ENCODE results near the gene NDUFB5. TPM values are rescaled to one million over a fixed set of nuclear protein-coding genes. Genes with fewer than 3 reads are reported as not detected.

NDUFB5 gene
- total and polyA plus RNA-seq, 3 donors from 2014 or later, result 70.4 to 138 (median 88.1) TPM

DNA sequence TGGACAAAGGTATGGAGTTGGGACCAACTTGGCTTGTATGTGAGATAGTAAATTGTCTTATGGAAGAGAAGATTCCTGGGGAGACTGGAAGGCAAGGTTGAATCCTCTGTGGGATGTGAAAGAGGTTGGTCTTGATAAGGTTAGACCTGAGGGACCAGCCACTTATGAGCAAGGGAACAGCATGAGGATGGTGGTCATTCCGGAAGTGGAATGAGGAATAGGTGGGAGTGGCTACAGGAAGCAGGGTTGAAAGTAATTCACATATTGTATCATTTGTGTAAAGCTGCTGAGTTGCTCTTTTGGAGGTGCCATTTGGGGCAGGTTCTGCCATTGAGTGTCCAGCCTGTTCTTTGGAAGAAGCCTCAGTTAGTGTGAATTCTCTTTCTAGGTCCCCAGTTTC, 61.4 kb downstream of the NDUFB5 start:
- H3K27me3 ChIP-seq, result no peaks in the 10 kb centered on the region
- H3K9me3 ChIP-seq, result no peaks in the 10 kb centered on the region
- intact Hi-C loops (cut with DNase I; ENCODE audit: low total_unique reads), result no loop called here
- peaks cover 45% of the 10 kb centered on the region for H3K4me1 ChIP-seq
- TF ChIP-seq POLR2A (IDR thresholded peaks at IDR 0.05), result no peak
- WGBS, 2 donors, result 45 to 47% methylated on average over 1 of the region's 1 CpG
- H3K4me3 ChIP-seq, result no peak overlapping the region
- no peak for DNase-seq
- no peaks in the 10 kb centered on the region for H3K36me3 ChIP-seq (ENCODE audit: low read depth, missing control alignments)
- peak overlapping the region in 1 of 2 donors; percentile 56 for H3K27ac ChIP-seq

GRCh38 chr3:179666436-179667035, 61.9 kb downstream of the NDUFB5 start:
- DNase-seq, result peak; percentile 78
- no peaks in the 10 kb centered on the region for H3K9me3 ChIP-seq
- no peaks in the 10 kb centered on the region for H3K27me3 ChIP-seq
- 34 to 50% methylated on average over 6 to 8 of the region's 8 CpGs for WGBS, 2 donors
- intact Hi-C loops (cut with DNase I; ENCODE audit: low total_unique reads), result no loop called here
- no peak overlapping the region for H3K4me3 ChIP-seq
- no peaks in the 10 kb centered on the region for H3K36me3 ChIP-seq (ENCODE audit: low read depth, missing control alignments)
- peaks cover 45% of the 10 kb centered on the region for H3K4me1 ChIP-seq
- TF ChIP-seq CTCF (IDR thresholded peaks at IDR 0.05) (no peak), POLR2A (IDR thresholded peaks at IDR 0.05) (no peak)
- H3K27ac ChIP-seq, result peak overlapping the region in 1 of 2 donors; percentile 56

- no peak for TF ChIP-seq CTCF (IDR thresholded peaks at IDR 0.05)
- TF ChIP-seq POLR2A (IDR thresholded peaks at IDR 0.05), result no peak
- DNase-seq, result no peak
- Histone ChIP-seq H3K9me3 (no peaks in the 10 kb centered on the region), H3K27ac (peak overlapping the region in 1 of 2 donors; percentile 58), H3K4me3 (no peak overlapping the region), H3K27me3 (no peaks in the 10 kb centered on the region), H3K4me1 (peaks cover 47% of the 10 kb centered on the region), H3K36me3 (ENCODE audit: low read depth, missing control alignments) (no peaks in the 10 kb centered on the region)
- intact Hi-C loops (cut with DNase I; ENCODE audit: low total_unique reads), result no loop called here
- WGBS, 2 donors, result 44 to 71% methylated on average over 1 of the region's 1 CpG
Measured at GRCh38 chr3:179668429-179668828, 63.8 kb downstream of the NDUFB5 start.

DNA sequence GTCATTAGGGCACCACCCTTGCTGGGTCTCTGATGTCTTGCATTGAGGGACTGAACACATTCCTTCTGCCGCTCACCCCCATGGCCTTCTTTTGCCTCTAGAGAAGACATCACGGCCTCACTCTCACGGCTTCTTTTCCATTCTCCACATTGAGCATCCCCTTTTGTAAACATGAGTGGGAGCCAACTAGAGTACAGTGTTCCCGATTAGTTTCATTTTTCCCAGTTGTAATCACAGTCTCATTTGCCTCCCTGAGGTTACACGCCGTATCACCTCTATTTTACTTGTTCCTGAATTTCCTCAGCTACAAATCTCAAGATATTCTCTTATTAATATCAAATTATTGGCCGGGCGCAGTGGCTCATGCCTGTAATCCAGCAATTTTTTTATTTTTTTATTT, 65.7 kb downstream of the NDUFB5 start:
- H3K9me3 ChIP-seq, result no peaks in the 10 kb centered on the region
- peak in 1 of 3 experiments; percentile 5 for TF ChIP-seq CTCF (IDR thresholded peaks at IDR 0.05)
- TF ChIP-seq POLR2A (IDR thresholded peaks at IDR 0.05), result no peak
- H3K27ac ChIP-seq, result peak overlapping the region; percentile 48 to 58
- no peak overlapping the region for H3K4me3 ChIP-seq
- peaks cover 44% of the 10 kb centered on the region for H3K4me1 ChIP-seq
- WGBS, 2 donors, result 30 to 39% methylated on average over 8 of the region's 8 CpGs
- intact Hi-C loops (cut with DNase I; ENCODE audit: low total_unique reads), result no loop called here
- no peaks in the 10 kb centered on the region for H3K27me3 ChIP-seq
- H3K36me3 ChIP-seq (ENCODE audit: low read depth, missing control alignments), result no peaks in the 10 kb centered on the region
- DNase-seq, result peak; percentile 48

GRCh38 chr3:179671309-179671708, 66.7 kb downstream of the NDUFB5 start:
- TF ChIP-seq CTCF (IDR thresholded peaks at IDR 0.05) (no peak), POLR2A (IDR thresholded peaks at IDR 0.05) (no peak)
- Histone ChIP-seq H3K27ac (peak overlapping the region; percentile 48 to 58), H3K36me3 (ENCODE audit: low read depth, missing control alignments) (no peaks in the 10 kb centered on the region), H3K27me3 (no peaks in the 10 kb centered on the region), H3K9me3 (no peaks in the 10 kb centered on the region), H3K4me3 (no peak overlapping the region), H3K4me1 (peaks cover 38% of the 10 kb centered on the region)
- no peak for DNase-seq
- intact Hi-C loops (cut with DNase I; ENCODE audit: low total_unique reads), result no loop called here
- WGBS, 2 donors, result 71 to 86% methylated on average over 1 of the region's 1 CpG
